CD4-positive, alpha-beta T cell treated with Interleukin-15 for 4 hours (primary cell): ENCODE results near the gene SLC2A1.
A peak's percentile ranks its signal among the peaks of the same experiment; 100 is the strongest.
"Not testable (repeated sequence)": the region's sequence is repeated elsewhere in the genome, so short reads cannot be mapped to it uniquely, and the experiment has no call there.

Source experiments
- DNase-seq: peaks from one replicate; pipeline ENCODE4 v3.0.0-alpha.2; 2020; ENCODE audit warnings: low spot score

SLC2A1 gene

DNA sequence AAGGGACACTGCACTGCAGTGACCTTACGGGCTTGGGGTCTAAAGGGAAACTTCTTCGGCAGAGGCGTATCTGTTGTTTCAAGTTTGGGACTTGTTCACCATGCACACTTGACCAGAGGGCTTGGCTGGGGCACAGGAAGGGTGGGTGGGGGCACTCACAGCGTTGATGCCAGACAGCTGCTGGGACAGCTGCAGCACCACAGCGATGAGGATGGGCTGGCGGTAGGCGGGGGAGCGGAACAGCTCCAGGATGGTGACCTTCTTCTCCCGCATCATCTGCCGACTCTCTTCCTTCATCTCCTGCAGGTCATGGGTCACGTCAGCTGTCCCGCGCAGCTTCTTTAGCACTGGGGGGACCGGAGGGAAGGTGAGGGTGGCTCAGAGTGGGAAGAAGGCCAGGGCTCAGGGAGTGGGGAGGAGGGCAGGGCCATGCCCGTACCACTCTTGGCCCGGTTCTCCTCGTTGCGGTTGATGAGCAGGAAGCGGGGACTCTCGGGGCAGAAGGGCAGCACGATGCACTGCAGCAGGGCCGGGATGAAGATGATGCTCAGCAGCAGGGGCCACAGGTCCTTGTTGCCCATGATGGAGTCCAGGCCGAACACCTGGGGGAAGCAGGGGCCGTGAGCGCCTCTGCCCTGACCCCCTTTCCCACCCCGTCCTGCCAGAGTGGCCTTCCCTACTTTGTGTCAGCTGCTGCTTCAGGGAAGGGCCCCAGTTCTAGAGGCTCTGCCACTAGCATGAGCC lies 29.1 kb downstream of the SLC2A1 start:
- DNase-seq: no peak

DNA sequence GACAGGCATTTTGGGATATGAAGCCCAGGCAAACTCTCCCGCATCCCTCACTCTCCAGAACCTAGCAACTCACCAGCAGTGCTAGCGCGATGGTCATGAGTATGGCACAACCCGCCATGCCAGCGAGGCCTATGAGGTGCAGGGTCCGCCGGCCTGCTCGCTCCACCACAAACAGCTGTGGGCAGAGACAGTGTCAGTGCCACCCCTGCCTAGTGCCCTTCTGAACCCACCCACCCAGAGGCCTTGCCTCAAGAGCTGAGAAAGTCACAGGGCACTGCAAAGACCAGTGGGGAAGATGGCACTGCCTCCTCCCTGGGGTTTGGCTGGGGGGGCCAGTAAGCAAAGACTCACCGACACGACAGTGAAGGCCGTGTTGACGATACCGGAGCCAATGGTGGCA lies 29.8 kb downstream of the SLC2A1 start:
- DNase-seq: no peak

DNA sequence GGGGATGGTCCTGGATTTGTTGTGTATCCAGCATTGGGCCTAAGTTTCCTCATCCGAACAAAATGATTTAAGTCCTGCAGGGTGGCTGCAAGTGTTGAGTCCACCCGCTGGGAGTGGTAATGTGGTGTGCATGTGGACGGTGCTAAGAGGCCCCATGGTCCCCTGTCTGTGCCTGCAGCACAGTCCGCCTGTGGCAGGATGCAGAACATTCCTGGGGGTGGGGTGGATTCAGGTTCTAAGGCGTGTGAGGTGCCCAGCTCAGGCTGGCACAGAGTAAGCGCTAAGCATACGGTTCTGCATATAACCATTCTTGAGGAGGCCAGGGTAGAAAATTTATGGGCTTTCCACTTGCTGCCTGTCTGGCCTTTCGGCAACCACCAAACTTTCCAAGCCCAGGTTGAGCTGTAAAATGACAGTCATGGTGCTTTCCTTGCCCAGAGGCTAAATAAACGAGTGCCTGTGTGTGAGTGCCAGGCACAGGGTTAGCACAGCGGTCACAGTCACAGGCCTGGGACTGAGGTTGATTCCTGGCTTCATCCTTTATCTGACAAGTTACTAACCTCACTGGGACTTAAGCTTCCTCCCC lies 30.7 kb downstream of the SLC2A1 start:
- no peak for DNase-seq

DNA sequence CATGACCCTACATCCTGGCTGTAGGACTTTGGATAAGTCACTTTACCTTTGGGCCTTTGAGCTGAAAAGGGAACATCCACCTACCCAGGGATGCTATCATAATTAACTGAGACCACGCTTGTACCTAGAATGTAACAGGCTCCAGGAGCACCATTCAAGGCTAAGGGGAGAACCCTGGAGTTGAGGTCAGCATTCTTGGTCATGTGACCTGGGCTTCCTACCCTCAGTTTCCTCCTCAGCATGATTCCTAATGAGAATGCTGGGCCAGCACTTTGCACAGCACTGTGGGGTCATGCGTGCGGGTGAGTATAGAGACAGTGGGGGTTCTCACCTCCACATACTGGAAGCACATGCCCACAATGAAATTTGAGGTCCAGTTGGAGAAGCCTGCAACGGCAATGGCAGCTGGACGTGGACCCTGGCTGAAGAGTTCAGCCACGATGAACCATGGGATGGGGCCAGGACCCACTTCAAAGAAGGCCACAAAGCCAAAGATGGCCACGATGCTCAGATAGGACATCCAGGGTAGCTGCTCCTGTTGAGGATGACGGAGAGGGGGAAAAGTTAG lies 31.3 kb downstream of the SLC2A1 start:
- DNase-seq: no peak

GRCh38 chr1:42926879-42927242 lies 31.8 kb downstream of the SLC2A1 start:
- DNase-seq: no peak

DNA sequence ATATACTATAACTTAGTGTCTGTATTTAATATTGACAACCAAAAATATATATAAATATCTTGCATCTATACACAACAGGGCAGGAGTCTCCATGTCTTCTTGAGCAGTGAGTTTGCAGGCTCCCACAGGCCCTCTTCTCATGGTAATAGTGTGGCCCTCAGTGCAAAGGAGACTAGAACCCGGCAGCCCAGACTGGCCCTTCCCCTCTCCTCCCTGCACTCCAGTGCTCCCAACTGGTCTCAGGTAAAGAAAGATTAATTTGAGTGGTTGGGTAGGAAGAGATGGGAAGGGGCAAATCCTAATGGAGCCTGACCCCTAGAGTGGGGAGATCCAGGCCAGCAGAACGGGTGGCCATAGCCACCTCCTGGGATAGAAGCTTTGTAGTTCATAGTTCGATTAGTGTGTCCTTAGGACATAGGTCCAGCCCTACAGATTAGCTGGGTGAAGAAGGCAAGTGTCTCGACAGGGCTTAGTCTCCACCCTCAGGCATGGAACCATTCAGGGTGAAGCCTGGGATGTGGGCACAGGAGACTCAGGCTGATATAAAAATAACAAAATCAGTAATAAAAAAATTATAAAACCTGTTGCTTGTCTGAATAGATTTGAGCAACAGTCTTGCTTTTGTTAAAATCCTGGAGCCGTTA lies 32.3 kb downstream of the SLC2A1 start:
- no peak for DNase-seq

DNA sequence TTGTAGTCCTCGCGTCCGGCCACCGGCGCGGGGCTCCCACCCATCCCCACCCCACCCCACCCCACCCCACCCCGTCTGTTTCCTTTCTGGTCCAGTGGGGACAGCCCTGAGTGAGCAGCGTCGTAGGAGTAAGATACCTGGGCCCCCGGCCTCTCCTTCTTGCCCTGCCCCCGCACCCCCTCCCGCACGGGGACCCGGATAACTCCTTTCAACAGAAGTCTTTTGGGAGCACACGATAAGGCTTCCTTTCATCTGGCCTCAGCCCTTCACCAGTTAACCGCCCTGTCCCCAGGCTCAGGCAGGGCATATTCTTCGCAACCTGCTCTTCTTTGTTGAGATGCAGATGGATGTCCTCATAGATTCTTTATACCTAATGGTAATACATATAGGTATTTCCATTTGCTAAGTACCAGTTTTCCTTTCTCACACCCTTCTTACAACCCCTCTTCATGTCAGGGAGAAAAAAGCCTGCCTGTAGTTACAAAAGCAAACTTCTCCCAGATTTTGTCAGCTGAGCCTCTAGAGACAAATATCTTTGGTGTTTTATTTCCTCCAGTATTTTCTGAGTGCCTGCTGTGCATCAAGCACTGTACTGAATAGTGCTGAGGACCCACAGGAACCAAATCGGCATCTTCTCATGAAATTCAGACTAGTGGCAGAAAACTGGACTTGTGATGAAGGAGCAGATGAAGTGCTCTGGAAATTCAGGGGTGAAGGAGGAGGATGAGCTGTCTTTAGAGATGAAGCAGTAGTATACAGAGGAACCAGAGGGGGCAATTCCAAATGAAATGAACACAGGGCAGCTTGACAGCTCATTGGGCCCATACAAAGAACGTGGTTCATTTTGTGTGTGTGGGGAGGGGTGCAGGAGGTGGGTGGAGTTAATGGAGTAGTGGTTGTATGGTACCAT lies 33.6 kb downstream of the SLC2A1 start:
- DNase-seq: no peak

- peak; percentile 92 for DNase-seq
Observed at GRCh38 chr1:42924082-42924850, 34.4 kb downstream of the SLC2A1 start.

GRCh38 chr1:42923367-42924081 lies 35.1 kb downstream of the SLC2A1 start:
- no peak for DNase-seq

- peak; percentile 79 for DNase-seq
Observed at GRCh38 chr1:42922687-42923366, 35.8 kb downstream of the SLC2A1 start.

- DNase-seq: no peak
Observed at GRCh38 chr1:42921769-42922168, 36.9 kb downstream of the SLC2A1 start.

- not testable (repeated sequence) for DNase-seq
Observed at GRCh38 chr1:42919651-42920050, 39.0 kb downstream of the SLC2A1 start.

- no peak for DNase-seq
Observed at GRCh38 chr1:42917241-42917495, 41.5 kb downstream of the SLC2A1 start.

DNA sequence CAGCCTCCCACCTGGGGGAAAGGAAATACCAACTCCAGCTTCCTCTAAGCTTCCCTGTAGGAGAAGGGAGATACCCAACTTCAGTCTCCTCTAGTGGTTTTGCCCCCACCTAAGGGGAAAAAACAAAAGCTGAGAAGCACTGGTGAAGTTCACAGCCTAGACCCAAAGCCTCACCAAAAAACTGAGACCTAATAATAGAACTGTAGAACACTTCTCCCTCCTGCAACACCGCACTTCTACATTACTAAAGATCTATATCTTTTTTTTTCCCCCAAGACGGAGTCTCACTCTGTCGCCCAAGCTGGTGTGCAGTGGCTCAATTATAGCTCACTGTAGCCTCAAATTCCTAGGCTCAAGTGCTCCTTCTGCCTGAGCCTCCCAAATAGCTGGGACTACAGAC lies 43.2 kb downstream of the SLC2A1 start:
- no peak for DNase-seq

GRCh38 chr1:42914092-42914627 lies 44.5 kb downstream of the SLC2A1 start:
- DNase-seq: no peak

DNA sequence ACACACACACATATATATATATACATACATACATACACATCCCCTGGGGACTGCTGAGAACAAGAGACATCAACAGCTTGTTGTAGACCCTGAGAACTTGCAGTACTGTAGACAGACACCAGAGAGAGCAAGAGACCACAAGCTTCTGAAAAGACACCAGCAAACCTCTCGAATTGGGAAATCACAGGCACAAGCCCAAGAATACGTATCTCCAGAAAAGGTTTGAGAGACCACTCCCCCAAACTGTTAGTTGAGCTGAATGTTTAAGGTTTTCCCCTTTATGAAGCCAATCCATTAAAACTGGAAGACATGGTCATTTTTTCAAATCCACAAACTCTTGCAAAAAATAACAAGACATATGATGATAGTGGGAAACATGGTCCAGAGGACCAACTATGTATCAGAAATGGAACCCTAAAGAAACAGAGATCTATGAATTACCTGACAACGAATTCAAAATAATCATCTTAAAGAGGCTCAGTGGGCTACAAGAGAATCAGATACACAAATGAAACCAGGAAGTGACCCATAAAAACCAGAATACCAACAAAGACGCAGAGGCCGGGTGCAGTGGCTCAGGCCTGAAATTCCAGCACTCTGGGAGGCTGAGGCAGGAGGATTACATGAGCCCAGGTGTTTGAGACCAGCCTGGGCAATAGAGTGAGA lies 45.1 kb downstream of the SLC2A1 start:
- DNase-seq: peak; percentile 82

DNA sequence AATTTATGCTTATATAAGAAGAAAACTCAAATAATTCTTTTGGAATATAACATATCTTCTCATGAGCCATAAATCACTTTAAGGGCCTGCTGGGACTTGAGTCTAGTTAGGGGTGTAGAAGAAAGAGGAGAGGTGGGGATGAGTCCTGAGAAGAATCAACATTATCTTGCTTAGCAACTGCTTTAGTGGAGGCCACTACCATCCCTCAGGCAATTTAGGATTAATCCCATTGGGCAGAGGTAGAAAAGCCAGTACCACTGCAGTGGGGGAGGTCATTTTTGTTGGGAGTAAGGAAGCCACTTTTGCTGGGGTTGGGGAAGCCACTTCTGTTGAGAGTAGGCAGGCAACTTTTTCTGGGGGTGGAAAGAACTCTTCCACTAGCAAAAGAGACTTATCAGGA lies 47.7 kb downstream of the SLC2A1 start:
- no peak for DNase-seq

DNA sequence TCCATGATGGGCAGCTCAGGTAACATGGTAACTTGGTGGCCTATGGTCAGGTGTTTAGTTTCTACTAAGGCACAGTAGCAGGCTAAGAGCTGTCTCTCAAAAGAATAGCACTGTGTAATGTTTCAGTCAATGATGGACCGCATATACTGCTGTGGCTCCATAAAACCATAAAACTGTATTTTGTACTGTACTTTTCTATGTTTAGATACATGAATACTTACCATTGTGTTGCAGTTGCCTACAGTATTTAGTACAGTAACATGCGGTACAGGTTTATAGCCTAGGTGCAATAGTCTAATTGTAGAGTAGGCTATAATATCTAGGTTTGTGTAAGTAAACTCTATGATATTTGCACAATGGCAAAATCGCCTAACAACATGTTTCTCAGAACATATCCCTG lies 50.6 kb downstream of the SLC2A1 start:
- DNase-seq: no peak

DNA sequence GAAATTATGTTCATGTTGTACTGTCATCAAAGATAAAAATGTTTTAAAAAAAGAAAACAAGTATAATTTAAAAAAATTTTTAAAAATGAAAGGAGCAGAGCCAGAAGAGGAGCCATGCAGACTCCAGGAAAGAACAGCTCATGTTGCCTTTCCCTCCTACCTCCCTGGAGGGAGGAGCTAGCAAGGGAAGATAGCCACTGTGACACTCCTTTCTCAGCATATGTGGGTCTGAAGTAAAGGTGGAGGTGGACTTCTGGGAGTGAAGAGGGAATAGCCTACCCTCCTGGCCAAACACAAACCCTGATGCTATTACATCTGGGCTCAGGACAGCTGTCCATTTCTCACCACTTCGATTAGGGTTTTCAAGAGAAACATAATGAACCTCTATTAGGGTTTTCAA lies 54.2 kb downstream of the SLC2A1 start:
- no peak for DNase-seq

- DNase-seq: not testable (repeated sequence)
Observed at GRCh38 chr1:42899960-42900359, 58.7 kb downstream of the SLC2A1 start.
